Lower lobe of right lung (tissue), 2 donors: ENCODE measurements around the gene RPLP1. TPM values are rescaled to one million over a fixed set of nuclear protein-coding genes. Genes with fewer than 3 reads are reported as not detected.

Experiments used
- ATAC-seq, 2 donors: fragments of 200-7000 bp; cut with Tn5 transposase; one replicate each; pipeline ENCODE4 v1.9.1; 2020 to 2022; ENCODE audit warnings: mild to moderate bottlenecking in 2 of 2, moderate library complexity in 2 of 2
- DNase-seq: peaks from one replicate; pipeline ENCODE4 v3.0.0-alpha.2; 2020
- H3K27ac ChIP-seq: fragments of 200-600 bp; one replicate; pipeline ENCODE4 v1.8.0; 2022
- H3K27me3 ChIP-seq: fragments of 200-600 bp; one replicate; pipeline ENCODE4 v1.8.0; 2022; ENCODE audit warnings: low read depth
- H3K36me3 ChIP-seq: fragments of 200-600 bp; one replicate; pipeline ENCODE4 v1.8.0; 2022; ENCODE audit warnings: mild to moderate bottlenecking
- H3K4me1 ChIP-seq: fragments of 200-600 bp; one replicate; pipeline ENCODE4 v1.8.0; 2022
- H3K4me3 ChIP-seq: fragments of 200-600 bp; one replicate; pipeline ENCODE4 v1.8.0; 2022; ENCODE audit warnings: mild to moderate bottlenecking
- H3K9me3 ChIP-seq: fragments of 200-600 bp; one replicate; pipeline ENCODE4 v1.8.0; 2022
- intact Hi-C: fragments of 100-400 bp; cut with DNase I; formaldehyde crosslinking; loops from one replicate; pipeline ENCODE4 v1.11.0; 2022
- total RNA-seq: library from RNA; stranded (reverse); fragmentation: NEBNext Ultra II Directional; extraction: Animal tissue kit (Norgen Biotek cat#: 25700); gene quantifications from one replicate; pipeline ENCODE4 v1.2.1, GENCODE V29; 2021
- TF ChIP-seq, protein P1 (sequence below): fragments of 200-600 bp; IDR thresholded peaks from one replicate; pipeline ENCODE4 v1.8.0; 2022; ENCODE audit warnings: antibody characterized with exemption, mild to moderate bottlenecking
- donor health status: DM: no; HTN: yes; CAD: no; lungs with severe emphysema.

RPLP1 gene
- total RNA-seq, 1 donor from 2014 or later: 1,283 TPM

DNA sequence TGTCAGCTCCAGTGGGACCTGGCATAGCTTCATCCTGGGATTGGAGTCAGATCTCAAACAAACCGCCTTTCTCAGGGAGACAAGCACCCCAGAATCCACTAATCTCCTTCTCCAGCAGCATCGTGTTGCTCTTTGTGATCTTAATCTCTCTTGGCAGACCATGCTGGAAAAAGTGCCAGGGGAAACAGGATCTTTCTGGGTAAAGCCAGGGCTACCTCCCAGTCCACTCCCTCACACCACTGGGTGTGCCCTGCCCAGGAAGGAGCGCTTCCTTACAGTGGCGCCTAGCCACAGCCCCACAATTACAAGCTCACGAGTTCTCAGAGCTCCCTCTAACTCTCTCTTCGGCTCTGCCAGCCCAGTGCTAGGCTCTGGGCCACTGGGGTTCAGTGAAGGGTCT is 32.2 kb downstream of the RPLP1 start:
- no peaks in the 10 kb centered on the region for H3K9me3 ChIP-seq
- DNase-seq (no peak), ATAC-seq (peak in 1 of 2 donors; percentile 39)
- no peak overlapping the region for H3K27ac ChIP-seq
- TF ChIP-seq, protein P1, sequence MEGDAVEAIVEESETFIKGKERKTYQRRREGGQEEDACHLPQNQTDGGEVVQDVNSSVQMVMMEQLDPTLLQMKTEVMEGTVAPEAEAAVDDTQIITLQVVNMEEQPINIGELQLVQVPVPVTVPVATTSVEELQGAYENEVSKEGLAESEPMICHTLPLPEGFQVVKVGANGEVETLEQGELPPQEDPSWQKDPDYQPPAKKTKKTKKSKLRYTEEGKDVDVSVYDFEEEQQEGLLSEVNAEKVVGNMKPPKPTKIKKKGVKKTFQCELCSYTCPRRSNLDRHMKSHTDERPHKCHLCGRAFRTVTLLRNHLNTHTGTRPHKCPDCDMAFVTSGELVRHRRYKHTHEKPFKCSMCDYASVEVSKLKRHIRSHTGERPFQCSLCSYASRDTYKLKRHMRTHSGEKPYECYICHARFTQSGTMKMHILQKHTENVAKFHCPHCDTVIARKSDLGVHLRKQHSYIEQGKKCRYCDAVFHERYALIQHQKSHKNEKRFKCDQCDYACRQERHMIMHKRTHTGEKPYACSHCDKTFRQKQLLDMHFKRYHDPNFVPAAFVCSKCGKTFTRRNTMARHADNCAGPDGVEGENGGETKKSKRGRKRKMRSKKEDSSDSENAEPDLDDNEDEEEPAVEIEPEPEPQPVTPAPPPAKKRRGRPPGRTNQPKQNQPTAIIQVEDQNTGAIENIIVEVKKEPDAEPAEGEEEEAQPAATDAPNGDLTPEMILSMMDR: no peak
- no peaks in the 10 kb centered on the region for H3K4me1 ChIP-seq
- H3K27me3 ChIP-seq: no peaks in the 10 kb centered on the region
- intact Hi-C loops: no loop called here
- H3K4me3 ChIP-seq: no peak overlapping the region
- no peaks in the 10 kb centered on the region for H3K36me3 ChIP-seq

DNA sequence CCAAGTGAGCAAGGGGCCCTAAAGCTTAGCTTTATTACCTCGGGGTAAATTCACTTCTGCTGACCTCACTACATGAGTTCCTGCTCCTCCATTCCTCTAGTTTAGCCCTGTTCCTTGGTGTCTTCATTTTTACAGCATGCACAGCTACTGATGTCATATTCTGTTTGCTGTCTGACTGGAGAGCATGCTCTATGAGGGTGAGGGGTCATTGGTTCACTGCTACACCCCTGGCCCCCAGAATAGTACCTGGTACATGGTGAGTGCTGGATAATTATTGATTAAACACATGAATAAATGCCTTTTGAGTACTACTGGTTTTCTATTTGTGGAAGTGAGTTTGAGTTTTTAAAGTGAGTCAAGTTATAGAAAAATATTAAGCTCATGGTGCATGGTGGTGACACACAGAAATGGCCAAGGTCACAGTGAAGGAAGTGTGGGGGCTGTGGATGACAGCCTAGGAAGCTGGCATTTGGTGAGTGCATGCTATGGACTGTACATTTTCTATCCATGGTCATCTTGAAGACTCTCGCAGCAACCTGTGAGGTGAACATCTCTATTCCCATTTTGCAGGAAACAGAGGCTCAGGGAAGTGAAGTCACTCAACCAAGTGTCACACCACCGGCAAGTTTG is 34.0 kb downstream of the RPLP1 start:
- intact Hi-C loops: no loop called here
- DNase-seq (no peak), ATAC-seq (no peak)
- no peak overlapping the region for H3K27ac ChIP-seq
- no peak overlapping the region for H3K4me3 ChIP-seq
- no peaks in the 10 kb centered on the region for H3K36me3 ChIP-seq
- TF ChIP-seq, protein P1: no peak
- H3K27me3 ChIP-seq: no peaks in the 10 kb centered on the region
- H3K9me3 ChIP-seq: no peaks in the 10 kb centered on the region
- H3K4me1 ChIP-seq: no peaks in the 10 kb centered on the region

DNA sequence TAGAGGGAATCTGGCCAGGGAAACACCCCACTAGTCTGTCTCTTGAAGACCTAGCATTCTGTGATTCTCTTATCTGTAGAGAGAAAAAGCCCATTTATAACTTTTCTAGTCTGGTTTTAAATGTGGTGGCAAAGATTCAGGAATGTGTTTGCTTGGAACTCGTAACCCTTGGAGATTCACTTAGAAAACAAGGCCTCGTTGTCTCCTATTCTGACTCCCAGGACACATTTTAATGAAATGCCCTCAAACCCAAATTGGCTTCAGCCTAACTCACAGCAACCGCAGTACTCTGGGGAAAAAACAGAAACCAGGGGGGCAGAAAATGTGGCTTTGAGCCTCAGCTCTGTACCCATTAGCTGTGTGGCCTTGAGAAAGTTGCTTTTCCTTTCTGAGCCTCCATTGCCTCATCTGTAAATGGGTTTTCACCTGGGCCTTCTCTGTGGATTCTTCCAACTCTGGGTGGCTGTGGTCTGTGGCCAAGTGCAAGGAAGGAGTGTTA is 36.5 kb downstream of the RPLP1 start:
- Histone ChIP-seq H3K27ac (peak overlapping the region; percentile 6), H3K4me3 (no peak overlapping the region), H3K4me1 (no peaks in the 10 kb centered on the region), H3K9me3 (no peaks in the 10 kb centered on the region), H3K36me3 (no peaks in the 10 kb centered on the region), H3K27me3 (no peaks in the 10 kb centered on the region)
- TF ChIP-seq, protein P1: no peak
- DNase-seq: no peak
- intact Hi-C loops: no loop called here
- ATAC-seq: no peak

DNA sequence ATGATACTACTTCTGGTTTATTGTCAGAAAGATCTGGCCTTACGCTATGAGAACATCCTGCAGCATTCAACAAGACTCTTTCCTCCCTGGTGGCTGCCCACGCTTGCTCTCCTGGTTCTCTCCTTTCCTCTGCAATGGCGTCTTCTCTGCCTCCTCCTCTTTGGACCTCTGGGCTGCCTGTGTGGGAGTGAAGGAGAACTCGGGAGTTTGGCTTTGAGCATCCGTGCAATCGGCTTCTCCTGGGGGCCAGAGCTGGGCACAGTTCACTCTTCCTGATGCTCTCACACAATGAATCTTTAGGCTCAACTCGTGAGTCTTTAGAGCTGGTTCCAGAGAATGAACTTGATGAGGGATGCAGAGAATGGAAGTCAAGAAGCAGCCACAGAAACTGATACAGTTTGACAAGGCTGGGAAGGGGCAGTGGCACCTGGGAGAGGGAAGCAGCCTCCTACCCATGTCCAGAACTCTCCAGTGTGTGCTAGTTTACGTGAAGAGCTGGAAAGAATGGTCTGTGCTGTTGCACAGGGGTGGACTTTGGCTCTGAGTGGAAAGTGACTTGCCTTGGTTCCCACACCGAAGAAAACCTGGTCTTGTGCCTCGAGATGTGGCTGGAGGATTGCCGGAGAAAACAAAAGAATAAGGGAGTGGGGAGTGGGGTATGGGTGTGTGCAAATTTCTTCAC is 37.9 kb downstream of the RPLP1 start:
- intact Hi-C loops: no loop called here
- DNase-seq (no peak), ATAC-seq (peak in 1 of 2 donors; percentile 29)

DNA sequence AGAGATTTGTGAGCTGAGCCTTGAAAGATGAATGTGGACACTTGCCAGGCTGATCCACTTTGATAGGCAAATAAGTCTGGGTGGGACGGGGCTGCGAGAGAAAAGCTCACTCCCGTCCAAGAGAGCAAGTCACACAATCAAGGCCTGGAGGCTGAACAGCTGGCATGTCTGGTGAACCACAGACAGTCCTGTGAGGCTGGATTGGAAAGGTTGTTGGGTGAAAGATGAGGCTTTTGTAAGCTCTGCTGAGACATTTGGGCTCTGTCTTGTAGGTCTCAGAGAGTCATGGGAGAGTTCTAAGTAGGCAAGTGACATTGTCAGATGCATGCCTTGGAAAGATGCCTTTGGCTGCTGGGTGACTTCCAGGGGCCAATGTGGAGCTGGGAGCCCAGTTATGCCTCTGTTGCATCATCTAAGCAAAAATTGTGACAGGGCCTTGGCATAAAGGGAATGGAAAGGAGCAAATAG is 38.5 kb downstream of the RPLP1 start:
- intact Hi-C loops: no loop called here
- TF ChIP-seq, protein P1: no peak
- Histone ChIP-seq H3K36me3 (no peaks in the 10 kb centered on the region), H3K4me1 (no peaks in the 10 kb centered on the region), H3K9me3 (no peaks in the 10 kb centered on the region), H3K4me3 (no peak overlapping the region), H3K27me3 (no peaks in the 10 kb centered on the region), H3K27ac (no peak overlapping the region)
- ATAC-seq (peak; percentile 14 to 62), DNase-seq (no peak)

More for the DNA sequence above, 37.9 kb downstream of the RPLP1 start:
- Histone ChIP-seq H3K4me1 (no peaks in the 10 kb centered on the region), H3K27me3 (no peaks in the 10 kb centered on the region), H3K4me3 (no peak overlapping the region), H3K36me3 (no peaks in the 10 kb centered on the region), H3K27ac (no peak overlapping the region), H3K9me3 (no peaks in the 10 kb centered on the region)
- TF ChIP-seq, protein P1: no peak
